SIG-M5 (cell line): Measurements from ENCODE around the gene NDUFA13.

Experiments
- DNase-seq: peaks from one replicate; lab custom pipeline; 2025; lab: John Stamatoyannopoulos, UW

The NDUFA13 gene

GRCh38 chr19:19489804-19490204 is 26.2 kb upstream of the NDUFA13 start:
- DNase-seq = no peak

- DNase-seq = no peak
Observed at GRCh38 chr19:19490214-19490968, 25.6 kb upstream of the NDUFA13 start.

- DNase-seq = no peak
Observed at GRCh38 chr19:19491321-19492025, 24.6 kb upstream of the NDUFA13 start.

- no peak for DNase-seq
Observed at GRCh38 chr19:19492026-19492610, 23.9 kb upstream of the NDUFA13 start.

GRCh38 chr19:19493841-19494546 is 22.0 kb upstream of the NDUFA13 start:
- no peak for DNase-seq

- no peak for DNase-seq
Observed at GRCh38 chr19:19495614-19496603, 20.1 kb upstream of the NDUFA13 start.

- DNase-seq = no peak
Observed at GRCh38 chr19:19498255-19498991, 17.6 kb upstream of the NDUFA13 start.

GRCh38 chr19:19499272-19499995 is 16.6 kb upstream of the NDUFA13 start:
- no peak for DNase-seq

GRCh38 chr19:19500975-19501644 is 14.9 kb upstream of the NDUFA13 start:
- DNase-seq = no peak

- DNase-seq = no peak
Observed at GRCh38 chr19:19501798-19502197, 14.2 kb upstream of the NDUFA13 start.

- no peak for DNase-seq
Observed at GRCh38 chr19:19502281-19502680, 13.7 kb upstream of the NDUFA13 start.

- no peak for DNase-seq
Observed at GRCh38 chr19:19502808-19503602, 13.0 kb upstream of the NDUFA13 start.

GRCh38 chr19:19504754-19505668 is 11.0 kb upstream of the NDUFA13 start:
- DNase-seq = no peak

- no peak for DNase-seq
Observed at GRCh38 chr19:19505669-19506326, 10.2 kb upstream of the NDUFA13 start.

- no peak for DNase-seq
Observed at GRCh38 chr19:19506592-19506991, 9.4 kb upstream of the NDUFA13 start.

GRCh38 chr19:19507354-19507753 is 8.7 kb upstream of the NDUFA13 start:
- no peak for DNase-seq

- no peak for DNase-seq
Observed at GRCh38 chr19:19508217-19508616, 7.8 kb upstream of the NDUFA13 start.
